K562 (cell line): ENCODE results near the gene C5orf52. TPM values are rescaled to one million over a fixed set of nuclear protein-coding genes. Genes with fewer than 3 reads are reported as not detected.

Experiments
- ATAC-seq: fragments of 200-7000 bp; cut with Tn5 transposase; 3 replicates; pipeline ENCODE4 v1.9.1; 2020; ENCODE audit warnings: moderate library complexity
- BruUV-seq: library from RNA; stranded (reverse); fragments of 400-500 nt; replicated peaks from 2 replicates; lab custom pipeline; 2021; lab: Mats Ljungman, UMichigan
- CTCF ChIA-PET: fragments of 300-600 bp; formaldehyde crosslinking; extraction: SDS; loops from one replicate; lab custom pipeline; 2021; ENCODE audit warnings: low intra/inter-chr PET ratio; lab: Yijun Ruan, JAX
- POLR2A ChIA-PET: fragments of 300-600, 350-650 bp; sonication (Branson Sonifier 250); formaldehyde crosslinking; extraction: SDS; loops from one replicate; lab custom pipeline; 2021; ENCODE audit warnings: antibody characterized with exemption, inconsistent platforms; lab: Yijun Ruan, JAX
- DNase-seq, 4 experiments: peaks; one replicate each; pipeline versions ENCODE4 v3.0.0 to v3.0.0-alpha.2; 2011 to 2018; ENCODE audit warnings: low spot score in 3 of 4, mixed read lengths in 3 of 4; ENCODE audit errors: extremely low read depth in 1 of 4
- FAIRE-seq: peaks from 2 replicates; lab custom pipeline; 2011; peaks lifted over from hg19 to GRCh38; lab: Jason Lieb, UNC
- H2AFZ ChIP-seq: 2 replicates; pipeline ENCODE4 v1.6.0; 2011; ENCODE audit warnings: low read depth, low read length, control low read depth, inconsistent platforms
- H3K27ac ChIP-seq: fragments of 200-600 bp; 3 replicates; pipeline ENCODE4 v1.8.0; 2011; ENCODE audit warnings: low read depth, mild to moderate bottlenecking, control low read depth, inconsistent platforms, low read length, moderate library complexity, mixed read lengths; ENCODE audit errors: extremely low read depth
- H3K27me3 ChIP-seq, 2 experiments: fragments of 300-600 bp in 1 of 2; 2 replicates in 1 of 2; 3 replicates in 1 of 2; pipeline versions ENCODE4 v1.6.0 to v1.8.0; 2011; ENCODE audit warnings: inconsistent platforms in 2 of 2, low read length in 2 of 2, mild to moderate bottlenecking in 1 of 2, mixed read lengths in 1 of 2, moderate library complexity in 1 of 2; ENCODE audit not compliant: control insufficient read depth in 2 of 2, insufficient read depth in 2 of 2
- H3K36me3 ChIP-seq: fragments of 300-600 bp; 3 replicates; pipeline ENCODE4 v1.8.0; 2011; ENCODE audit warnings: mild to moderate bottlenecking, low read length, inconsistent platforms; ENCODE audit not compliant: control insufficient read depth, insufficient read depth
- H3K4me1 ChIP-seq, 2 experiments: fragments of 200-600 bp in 1 of 2; replicated peaks in 1 of 2; 2 replicates in 1 of 2; 3 replicates in 1 of 2; pipeline versions ENCODE4 v1.5.1 to v1.8.0; 2011; ENCODE audit warnings: inconsistent platforms in 2 of 2, low read length in 2 of 2, mild to moderate bottlenecking in 1 of 2, mixed read lengths in 1 of 2, moderate library complexity in 1 of 2; ENCODE audit not compliant: control insufficient read depth in 2 of 2, insufficient read depth in 2 of 2
- H3K4me2 ChIP-seq: 2 replicates; pipeline ENCODE4 v1.6.1; 2011; ENCODE audit warnings: low read length, control low read depth, inconsistent platforms, mixed read lengths; ENCODE audit not compliant: insufficient read depth
- H3K4me3 ChIP-seq: fragments of 200-600 bp; sonication (generic), shearing (Covaris generic); 2 replicates; pipeline ENCODE4 v1.5.1; 2016; ENCODE audit warnings: control low read depth, inconsistent platforms
- H3K79me2 ChIP-seq: fragments of 200-600 bp; 3 replicates; pipeline ENCODE4 v1.8.0; 2011; ENCODE audit warnings: low read length, inconsistent platforms; ENCODE audit not compliant: control insufficient read depth, insufficient read depth
- H3K9ac ChIP-seq, 2 experiments: 2 replicates each; pipeline versions ENCODE4 v1.6.0 to v1.6.1; 2011; ENCODE audit warnings: low read depth in 2 of 2, low read length in 2 of 2, control low read depth in 1 of 2, inconsistent platforms in 1 of 2, mild to moderate bottlenecking in 1 of 2, mixed read lengths in 1 of 2; ENCODE audit not compliant: insufficient read depth in 1 of 2
- H3K9me1 ChIP-seq: one replicate; pipeline ENCODE4 v1.6.0; 2011; ENCODE audit warnings: inconsistent platforms, mild to moderate bottlenecking, low read length, moderate library complexity; ENCODE audit not compliant: control insufficient read depth, insufficient read depth
- H3K9me3 ChIP-seq: replicated peaks from 2 replicates; pipeline ENCODE4 v1.5.1; 2011; ENCODE audit warnings: low read depth, low read length, inconsistent platforms; ENCODE audit not compliant: control insufficient read depth, insufficient read depth
- H4K20me1 ChIP-seq: replicated peaks from 2 replicates; pipeline ENCODE4 v1.6.1; 2011; ENCODE audit warnings: low read length, inconsistent platforms, mixed read lengths; ENCODE audit not compliant: control insufficient read depth, insufficient read depth
- ELF1 ChIP-seq: fragments of 200-800 bp; sonication (Bioruptor generic); IDR thresholded peaks from 2 replicates; pipeline ENCODE4 v1.6.1; 2016; ENCODE audit warnings: missing genetic modification characterization, missing compliant biosample characterization
- MECOM ChIP-seq: fragments of 250-450 bp; sonication (Bioruptor Pico); IDR thresholded peaks from 2 replicates; pipeline ENCODE4 v1.8.0; 2022; ENCODE audit warnings: inconsistent platforms
- POLR3G ChIP-seq: IDR thresholded peaks from 2 replicates; pipeline ENCODE4 v1.6.1; 2011; ENCODE audit not compliant: insufficient read length, insufficient replicate concordance; ENCODE audit errors: extremely low read depth
- RAD21 ChIP-seq, 2 experiments: fragments of 250-450 bp in 1 of 2; fragments of 450-650 bp in 1 of 2; sonication (Bioruptor Pico) in 1 of 2; formaldehyde crosslinking in 1 of 2; IDR thresholded peaks in 1 of 2; conservative IDR thresholded peaks in 1 of 2; 2 replicates each; pipeline versions ENCODE4 v1.4.0 to v1.8.0; 2020 to 2022; ENCODE audit warnings: mild to moderate bottlenecking in 2 of 2, moderate library complexity in 1 of 2
- RBM34 ChIP-seq: fragments of 200-400 bp; formaldehyde crosslinking; IDR thresholded peaks from 2 replicates; pipeline ENCODE4 v1.6.1; 2018; ENCODE audit warnings: low read length, borderline replicate concordance; ENCODE audit not compliant: insufficient read depth
- ZNF232 ChIP-seq: sonication (generic); formaldehyde crosslinking; IDR thresholded peaks from 2 replicates; pipeline ENCODE4 v1.8.0; 2022; ENCODE audit warnings: mild to moderate bottlenecking, missing genetic modification reagents
- WGBS: fragments of 100-300 bp; shearing (Covaris generic); methylation state at CpG from one replicate; pipeline ENCODE4 v1.1.6; 2016; ENCODE audit warnings: low coverage, mixed read lengths; ENCODE audit not compliant: insufficient coverage; ENCODE audit errors: missing lambda C conversion rate; 5-methylcytosine and 5-hydroxymethylcytosine counted together
- in situ Hi-C: fragments of 300-500 bp; cut with MboI; formaldehyde crosslinking; loops from 4 replicates; pipeline ENCODE4 v1.15.0; 2018; ENCODE audit warnings: inconsistent platforms, mixed read lengths
- intact Hi-C: fragments of 100-400 bp; cut with micrococcal nuclease; formaldehyde crosslinking; loops from 2 replicates; pipeline ENCODE4 v1.14.2; 2022
- polyA plus RNA-seq, 8 experiments: library from polyadenylated mRNA; depleted of rRNA in 4 of 8; stranded (reverse) in 5 of 8; unstranded in 3 of 8; fragments of >200 nt; fragmentation: Nextera tagmentation in 2 of 8; fragmentation: Illumina TruSeq in 1 of 8; extraction: Ambion mirVana in 2 of 8; extraction: Trizol in 1 of 8; gene quantifications; 2 replicates each; pipeline versions ENCODE4 v1.2.1 to v1.2.3, GENCODE V29; 2011 to 2014; ENCODE audit warnings: inconsistent platforms in 1 of 8, missing spikeins in 1 of 8
- total RNA-seq, 7 experiments: library from RNA; depleted of rRNA in 6 of 7; stranded (reverse); fragments of >200 nt in 6 of 7; fragmentation: Illumina TruSeq in 2 of 7; extraction: Trizol in 2 of 7; gene quantifications; 2 replicates each; pipeline versions ENCODE4 v1.2.1 to v1.2.3, GENCODE V29; 2011 to 2021; ENCODE audit warnings: low replicate concordance in 1 of 7
- TF ChIP-seq, protein P1 (sequence below): fragments of 450-650 bp; IDR thresholded peaks from 2 replicates; pipeline ENCODE4 v1.6.1; 2016; ENCODE audit warnings: mild to moderate bottlenecking, moderate library complexity

C5orf52 gene
- total and polyA plus RNA-seq, 9 of the 15 experiments (the other 6 are each of a cell fraction or from before 2014, with no cell fraction given): not detected

DNA sequence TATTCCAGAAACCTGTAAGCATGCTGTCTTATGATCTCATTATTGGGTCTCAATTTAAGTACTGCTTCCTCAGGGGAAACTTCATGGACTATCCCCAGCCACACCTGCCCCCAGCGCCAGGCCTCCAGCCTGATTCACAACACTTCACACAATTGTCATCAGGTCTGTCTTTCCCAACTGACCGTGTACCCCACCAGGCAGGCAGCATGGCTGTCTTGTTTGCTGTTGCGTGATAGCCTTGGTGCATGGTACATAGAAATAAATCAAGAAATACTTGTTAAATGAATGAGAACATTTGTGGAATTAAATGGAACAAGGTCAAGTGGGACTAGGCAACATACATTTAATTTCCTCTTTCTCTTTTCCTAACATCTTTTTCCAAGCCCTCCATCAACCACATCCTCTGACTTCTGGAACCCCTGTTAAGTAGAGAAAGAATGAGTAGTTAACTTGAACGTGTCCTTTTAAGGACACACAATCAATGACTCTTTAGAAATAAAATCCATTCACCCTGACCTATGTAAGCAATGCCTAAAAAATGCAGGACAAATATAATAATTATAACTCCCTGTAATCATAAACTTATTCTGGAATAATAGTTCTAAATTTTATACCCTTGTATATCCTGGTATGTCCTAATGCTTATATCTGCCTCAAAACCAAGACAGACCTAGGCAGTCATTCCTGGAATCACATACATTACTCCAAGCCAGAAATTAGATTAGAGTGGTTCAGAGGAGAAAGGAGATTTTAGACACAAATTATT is 42.7 kb downstream of the C5orf52 start:
- H4K20me1 ChIP-seq: no peaks in the 10 kb centered on the region
- H3K4me2 ChIP-seq: no peak overlapping the region
- H3K9ac ChIP-seq: no peak overlapping the region
- peaks cover 3 to 5% of the 10 kb centered on the region in 2 experiments; a peak in 2 of 5 replicates for H3K4me1 ChIP-seq
- in situ Hi-C loops (no loop called here), intact Hi-C loops (no loop called here)
- WGBS: 22% methylated on average over 4 of the region's 4 CpGs
- no peaks in the 10 kb centered on the region for H3K36me3 ChIP-seq
- no peak overlapping the region for H2AFZ ChIP-seq
- H3K79me2 ChIP-seq: no peaks in the 10 kb centered on the region
- ChIA-PET CTCF (no interaction called here), POLR2A (no interaction called here)
- H3K9me1 ChIP-seq: no peaks in the 10 kb centered on the region
- DNase-seq: no peak
- H3K27ac ChIP-seq: no peak overlapping the region
- ATAC-seq: no peak
- no peaks in the 10 kb centered on the region for H3K27me3 ChIP-seq
- no peak overlapping the region for H3K4me3 ChIP-seq
- H3K9me3 ChIP-seq: no peaks in the 10 kb centered on the region
- BruUV-seq: no TSS peak
- no peak for FAIRE-seq
- TF ChIP-seq ZNF232 (no peak), MECOM (CRISPR knock-in tag) (no peak), RAD21 (CRISPR knock-in tag; conservative IDR thresholded peaks at IDR 0.05 in 1 of 2, IDR thresholded peaks at IDR 0.05 in 1 of 2) (no peak), POLR3G (no peak), ELF1 (no peak), RBM34 (no peak)
- TF ChIP-seq, protein P1, sequence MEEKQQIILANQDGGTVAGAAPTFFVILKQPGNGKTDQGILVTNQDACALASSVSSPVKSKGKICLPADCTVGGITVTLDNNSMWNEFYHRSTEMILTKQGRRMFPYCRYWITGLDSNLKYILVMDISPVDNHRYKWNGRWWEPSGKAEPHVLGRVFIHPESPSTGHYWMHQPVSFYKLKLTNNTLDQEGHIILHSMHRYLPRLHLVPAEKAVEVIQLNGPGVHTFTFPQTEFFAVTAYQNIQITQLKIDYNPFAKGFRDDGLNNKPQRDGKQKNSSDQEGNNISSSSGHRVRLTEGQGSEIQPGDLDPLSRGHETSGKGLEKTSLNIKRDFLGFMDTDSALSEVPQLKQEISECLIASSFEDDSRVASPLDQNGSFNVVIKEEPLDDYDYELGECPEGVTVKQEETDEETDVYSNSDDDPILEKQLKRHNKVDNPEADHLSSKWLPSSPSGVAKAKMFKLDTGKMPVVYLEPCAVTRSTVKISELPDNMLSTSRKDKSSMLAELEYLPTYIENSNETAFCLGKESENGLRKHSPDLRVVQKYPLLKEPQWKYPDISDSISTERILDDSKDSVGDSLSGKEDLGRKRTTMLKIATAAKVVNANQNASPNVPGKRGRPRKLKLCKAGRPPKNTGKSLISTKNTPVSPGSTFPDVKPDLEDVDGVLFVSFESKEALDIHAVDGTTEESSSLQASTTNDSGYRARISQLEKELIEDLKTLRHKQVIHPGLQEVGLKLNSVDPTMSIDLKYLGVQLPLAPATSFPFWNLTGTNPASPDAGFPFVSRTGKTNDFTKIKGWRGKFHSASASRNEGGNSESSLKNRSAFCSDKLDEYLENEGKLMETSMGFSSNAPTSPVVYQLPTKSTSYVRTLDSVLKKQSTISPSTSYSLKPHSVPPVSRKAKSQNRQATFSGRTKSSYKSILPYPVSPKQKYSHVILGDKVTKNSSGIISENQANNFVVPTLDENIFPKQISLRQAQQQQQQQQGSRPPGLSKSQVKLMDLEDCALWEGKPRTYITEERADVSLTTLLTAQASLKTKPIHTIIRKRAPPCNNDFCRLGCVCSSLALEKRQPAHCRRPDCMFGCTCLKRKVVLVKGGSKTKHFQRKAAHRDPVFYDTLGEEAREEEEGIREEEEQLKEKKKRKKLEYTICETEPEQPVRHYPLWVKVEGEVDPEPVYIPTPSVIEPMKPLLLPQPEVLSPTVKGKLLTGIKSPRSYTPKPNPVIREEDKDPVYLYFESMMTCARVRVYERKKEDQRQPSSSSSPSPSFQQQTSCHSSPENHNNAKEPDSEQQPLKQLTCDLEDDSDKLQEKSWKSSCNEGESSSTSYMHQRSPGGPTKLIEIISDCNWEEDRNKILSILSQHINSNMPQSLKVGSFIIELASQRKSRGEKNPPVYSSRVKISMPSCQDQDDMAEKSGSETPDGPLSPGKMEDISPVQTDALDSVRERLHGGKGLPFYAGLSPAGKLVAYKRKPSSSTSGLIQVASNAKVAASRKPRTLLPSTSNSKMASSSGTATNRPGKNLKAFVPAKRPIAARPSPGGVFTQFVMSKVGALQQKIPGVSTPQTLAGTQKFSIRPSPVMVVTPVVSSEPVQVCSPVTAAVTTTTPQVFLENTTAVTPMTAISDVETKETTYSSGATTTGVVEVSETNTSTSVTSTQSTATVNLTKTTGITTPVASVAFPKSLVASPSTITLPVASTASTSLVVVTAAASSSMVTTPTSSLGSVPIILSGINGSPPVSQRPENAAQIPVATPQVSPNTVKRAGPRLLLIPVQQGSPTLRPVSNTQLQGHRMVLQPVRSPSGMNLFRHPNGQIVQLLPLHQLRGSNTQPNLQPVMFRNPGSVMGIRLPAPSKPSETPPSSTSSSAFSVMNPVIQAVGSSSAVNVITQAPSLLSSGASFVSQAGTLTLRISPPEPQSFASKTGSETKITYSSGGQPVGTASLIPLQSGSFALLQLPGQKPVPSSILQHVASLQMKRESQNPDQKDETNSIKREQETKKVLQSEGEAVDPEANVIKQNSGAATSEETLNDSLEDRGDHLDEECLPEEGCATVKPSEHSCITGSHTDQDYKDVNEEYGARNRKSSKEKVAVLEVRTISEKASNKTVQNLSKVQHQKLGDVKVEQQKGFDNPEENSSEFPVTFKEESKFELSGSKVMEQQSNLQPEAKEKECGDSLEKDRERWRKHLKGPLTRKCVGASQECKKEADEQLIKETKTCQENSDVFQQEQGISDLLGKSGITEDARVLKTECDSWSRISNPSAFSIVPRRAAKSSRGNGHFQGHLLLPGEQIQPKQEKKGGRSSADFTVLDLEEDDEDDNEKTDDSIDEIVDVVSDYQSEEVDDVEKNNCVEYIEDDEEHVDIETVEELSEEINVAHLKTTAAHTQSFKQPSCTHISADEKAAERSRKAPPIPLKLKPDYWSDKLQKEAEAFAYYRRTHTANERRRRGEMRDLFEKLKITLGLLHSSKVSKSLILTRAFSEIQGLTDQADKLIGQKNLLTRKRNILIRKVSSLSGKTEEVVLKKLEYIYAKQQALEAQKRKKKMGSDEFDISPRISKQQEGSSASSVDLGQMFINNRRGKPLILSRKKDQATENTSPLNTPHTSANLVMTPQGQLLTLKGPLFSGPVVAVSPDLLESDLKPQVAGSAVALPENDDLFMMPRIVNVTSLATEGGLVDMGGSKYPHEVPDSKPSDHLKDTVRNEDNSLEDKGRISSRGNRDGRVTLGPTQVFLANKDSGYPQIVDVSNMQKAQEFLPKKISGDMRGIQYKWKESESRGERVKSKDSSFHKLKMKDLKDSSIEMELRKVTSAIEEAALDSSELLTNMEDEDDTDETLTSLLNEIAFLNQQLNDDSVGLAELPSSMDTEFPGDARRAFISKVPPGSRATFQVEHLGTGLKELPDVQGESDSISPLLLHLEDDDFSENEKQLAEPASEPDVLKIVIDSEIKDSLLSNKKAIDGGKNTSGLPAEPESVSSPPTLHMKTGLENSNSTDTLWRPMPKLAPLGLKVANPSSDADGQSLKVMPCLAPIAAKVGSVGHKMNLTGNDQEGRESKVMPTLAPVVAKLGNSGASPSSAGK: no peak
